Gastrocnemius medialis (tissue), 4 donors: Measurements from ENCODE around the gene SCN4B. TPM values are rescaled to one million over a fixed set of nuclear protein-coding genes. Genes with fewer than 3 reads are reported as not detected.
"Not testable (repeated sequence)": the region's sequence is repeated elsewhere in the genome, so short reads cannot be mapped to it uniquely, and the experiment has no call there.

Experiments
- ATAC-seq, 2 donors: fragments of 150-250 bp; one replicate each; pipeline ENCODE4 v1.9.1; 2016
- DNase-seq, 2 donors: peaks; one replicate each; pipeline ENCODE4 v3.0.0-alpha.2; 2019
- H3K27ac ChIP-seq, 4 donors: fragments of 200-600 bp; sonication (generic); 1 replicate in 1 of 4; 2 replicates in 3 of 4; pipeline ENCODE4 v1.5.1; 2016 to 2018; ENCODE audit warnings: mild to moderate bottlenecking in 2 of 4, moderate library complexity in 1 of 4
- H3K27me3 ChIP-seq, 3 donors: fragments of 200-600 bp; sonication (generic) in 2 of 3; 1 replicate in 1 of 3; 2 replicates in 2 of 3; pipeline versions ENCODE4 v1.5.1 to v1.6.0; 2016 to 2019; ENCODE audit warnings: mild to moderate bottlenecking in 1 of 3, moderate library complexity in 1 of 3
- H3K36me3 ChIP-seq, 2 donors: fragments of 200-600 bp; sonication (generic) in 1 of 2; one replicate each; pipeline ENCODE4 v1.5.1; 2017 to 2018
- H3K4me1 ChIP-seq, 2 donors: fragments of 200-600 bp; sonication (generic) in 1 of 2; one replicate each; pipeline ENCODE4 v1.5.1; 2016 to 2017; ENCODE audit warnings: mild to moderate bottlenecking in 2 of 2
- H3K4me3 ChIP-seq, 4 donors: fragments of 200-600 bp; sonication (generic) in 3 of 4; 1 replicate in 1 of 4; 2 replicates in 3 of 4; pipeline ENCODE4 v1.5.1; 2016 to 2019; ENCODE audit warnings: mild to moderate bottlenecking in 2 of 4
- H3K9me3 ChIP-seq, 3 donors: fragments of 200-600 bp; sonication (generic) in 2 of 3; 1 replicate in 1 of 3; 2 replicates in 2 of 3; pipeline ENCODE4 v1.5.1; 2016 to 2019
- CTCF ChIP-seq, 5 experiments: fragments of 450-650 bp in 3 of 5; fragments of 200-600 bp in 2 of 5; sonication (generic) in 2 of 5; IDR thresholded peaks in 4 of 5; conservative IDR thresholded peaks in 1 of 5; 1 replicate in 4 of 5; 2 replicates in 1 of 5; pipeline ENCODE4 v1.5.1; 2016 to 2019; ENCODE audit warnings: antibody characterized with exemption in 5 of 5, mild to moderate bottlenecking in 3 of 5, moderate library complexity in 3 of 5
- POLR2A ChIP-seq, 2 donors: fragments of 450-650 bp; IDR thresholded peaks; one replicate each; pipeline ENCODE4 v1.6.1; 2017; ENCODE audit warnings: antibody characterized with exemption in 2 of 2, mild to moderate bottlenecking in 2 of 2, moderate library complexity in 2 of 2
- in situ Hi-C, 4 donors: fragments of 200-750 bp; cut with MboI; loops; one replicate each; pipeline versions ENCODE4 v1.15.0 to v1.8.0; 2017; ENCODE audit warnings: low sequenced_read_pairs in 4 of 4
- intact Hi-C: fragments of 100-400 bp; cut with DNase I; formaldehyde crosslinking; loops from one replicate; pipeline ENCODE4 v1.15.1; 2023; ENCODE audit warnings: low total_unique reads
- total RNA-seq, 4 donors: library from RNA; depleted of rRNA; stranded (reverse); fragments of >200 nt; gene quantifications; one replicate each; pipeline versions ENCODE4 v1.1.0 to v1.2.3, GENCODE V29; 2016

Gene SCN4B
- total RNA-seq, 4 donors from 2014 or later: 3.5 to 16.3 (median 6.5) TPM

- Histone ChIP-seq H3K27ac (no peak overlapping the region), H3K9me3 (no peaks in the 10 kb centered on the region), H3K4me3 (no peak overlapping the region), H3K27me3 (no peaks in the 10 kb centered on the region), H3K4me1 (peaks cover 15 to 18% of the 10 kb centered on the region in 2 donors), H3K36me3 (no peaks in the 10 kb centered on the region)
- in situ Hi-C loops: loop anchor here (5.0 to 25.0 kb wide), 6 partner anchors 146 to 296 kb away; partner anchors contain the start of genes CD3D (in 1 of the 4), CD3G (in 1 of the 4) and UBE4A (in 1 of the 4)
- no peak for DNase-seq
- TF ChIP-seq CTCF (IDR thresholded peaks at IDR 0.05 in 4 of 5, conservative IDR thresholded peaks at IDR 0.05 in 1 of 5) (no peak), POLR2A (IDR thresholded peaks at IDR 0.05) (no peak)
- ATAC-seq: no peak
- intact Hi-C loops: loop anchor here (2.0 to 5.0 kb wide), 2 partner anchors 158 to 368 kb away; partner anchors contain the start of gene IFT46
Measured at GRCh38 chr11:118199135-118199534, 46.5 kb upstream of the SCN4B start.

- H3K36me3 ChIP-seq: no peaks in the 10 kb centered on the region
Measured at GRCh38 chr11:118198370-118198769, 45.7 kb upstream of the SCN4B start.

GRCh38 chr11:118194835-118195627 lies 42.4 kb upstream of the SCN4B start:
- peaks cover 20 to 21% of the 10 kb centered on the region in 2 donors for H3K4me1 ChIP-seq
- H3K4me3 ChIP-seq: no peak overlapping the region
- peak overlapping the region; percentile 81 to 89 (median 84) for H3K27ac ChIP-seq
- no peaks in the 10 kb centered on the region for H3K36me3 ChIP-seq
- no peak for TF ChIP-seq POLR2A (IDR thresholded peaks at IDR 0.05)
- no peak for TF ChIP-seq CTCF (IDR thresholded peaks at IDR 0.05 in 4 of 5, conservative IDR thresholded peaks at IDR 0.05 in 1 of 5)
- intact Hi-C loops: loop anchor here (1.0 to 5.0 kb wide), 3 partner anchors 14 to 372 kb away; partner anchors contain the start of gene IFT46
- DNase-seq: peak; percentile 90 to 91
- ATAC-seq: peak; percentile 97 to 98
- in situ Hi-C loops: loop anchor here (5.0 to 25.0 kb wide), 6 partner anchors 150 to 300 kb away; partner anchors contain the start of genes CD3D (in 1 of the 4), CD3G (in 1 of the 4) and UBE4A (in 1 of the 4)
- H3K27me3 ChIP-seq: no peaks in the 10 kb centered on the region
- no peaks in the 10 kb centered on the region for H3K9me3 ChIP-seq

More at GRCh38 chr11:118198370-118198769, 45.7 kb upstream of the SCN4B start:
- Histone ChIP-seq H3K4me3 (peak overlapping the region in 1 of 4 donors; percentile 4), H3K4me1 (peaks cover 20 to 21% of the 10 kb centered on the region in 2 donors), H3K27me3 (no peaks in the 10 kb centered on the region), H3K27ac (no peak overlapping the region), H3K9me3 (no peaks in the 10 kb centered on the region)
- no peak for ATAC-seq
- TF ChIP-seq POLR2A (IDR thresholded peaks at IDR 0.05) (no peak), CTCF (IDR thresholded peaks at IDR 0.05 in 4 of 5, conservative IDR thresholded peaks at IDR 0.05 in 1 of 5) (peak; percentile 69 to 88 (median 80))
- intact Hi-C loops: loop anchor here (1.0 to 5.0 kb wide), 4 partner anchors 93 to 369 kb away; partner anchors contain the start of gene IFT46
- in situ Hi-C loops: loop anchor here (5.0 to 25.0 kb wide), 6 partner anchors 146 to 296 kb away; partner anchors contain the start of genes CD3D (in 1 of the 4), CD3G (in 1 of the 4) and UBE4A (in 1 of the 4)
- DNase-seq: peak; percentile 42 to 52

- H3K27ac ChIP-seq: peak overlapping the region; percentile 47 to 89 (median 82)
- no peak for TF ChIP-seq POLR2A (IDR thresholded peaks at IDR 0.05)
- no peak for TF ChIP-seq CTCF (IDR thresholded peaks at IDR 0.05 in 4 of 5, conservative IDR thresholded peaks at IDR 0.05 in 1 of 5)
- no peaks in the 10 kb centered on the region for H3K9me3 ChIP-seq
- no peaks in the 10 kb centered on the region for H3K27me3 ChIP-seq
- H3K4me1 ChIP-seq: peaks cover 20 to 21% of the 10 kb centered on the region in 2 donors
- intact Hi-C loops (loop anchor here (2.0 kb wide), 1 partner anchor 13 kb away; no protein-coding TSS in a partner anchor), in situ Hi-C loops (loop anchor here in 3 of 4 donors (10.0 to 25.0 kb wide), 4 partner anchors 151 to 301 kb away; partner anchors contain the start of genes CD3D (in 1 of the 3), CD3G (in 1 of the 3) and UBE4A (in 1 of the 3))
- H3K36me3 ChIP-seq: no peaks in the 10 kb centered on the region
- DNase-seq (no peak), ATAC-seq (no peak)
- no peak overlapping the region for H3K4me3 ChIP-seq
Measured at GRCh38 chr11:118193910-118194566, 41.4 kb upstream of the SCN4B start.

GRCh38 chr11:118192817-118193216 lies 40.2 kb upstream of the SCN4B start:
- H3K4me3 ChIP-seq, DNase-seq, intact Hi-C loops, H3K27ac ChIP-seq, H3K36me3 ChIP-seq, H3K27me3 ChIP-seq, ATAC-seq, H3K9me3 ChIP-seq: not testable (repeated sequence)
- peaks cover 15 to 21% of the 10 kb centered on the region in 2 donors for H3K4me1 ChIP-seq
- in situ Hi-C loops: loop anchor here in 3 of 4 donors (10.0 to 25.0 kb wide), 4 partner anchors 152 to 302 kb away; partner anchors contain the start of genes CD3D (in 1 of the 3), CD3G (in 1 of the 3) and UBE4A (in 1 of the 3)

- H3K4me3 ChIP-seq, H3K9me3 ChIP-seq, H3K36me3 ChIP-seq, H3K27me3 ChIP-seq, H3K27ac ChIP-seq, intact Hi-C loops, DNase-seq, ATAC-seq: not testable (repeated sequence)
- in situ Hi-C loops: loop anchor here in 3 of 4 donors (10.0 to 25.0 kb wide), 4 partner anchors 154 to 304 kb away; partner anchors contain the start of genes CD3D (in 1 of the 3), CD3G (in 1 of the 3) and UBE4A (in 1 of the 3)
- H3K4me1 ChIP-seq: peaks cover 15 to 21% of the 10 kb centered on the region in 2 donors
Measured at GRCh38 chr11:118190942-118191506, 38.4 kb upstream of the SCN4B start.
